CD4-positive, alpha-beta T cell treated with Interleukin-6 at 100 ng/mL for 8 hours (primary cell): Measurements from ENCODE around the gene CDKAL1.

Experiments used
- DNase-seq: peaks from one replicate; pipeline ENCODE4 v3.0.0-alpha.2; 2020; ENCODE audit warnings: mixed read lengths, low spot score

CDKAL1 gene

GRCh38 chr6:21258665-21259064, 724.4 kb downstream of the CDKAL1 start:
- no peak for DNase-seq

- no peak for DNase-seq
Measured at GRCh38 chr6:21259660-21260059, 725.4 kb downstream of the CDKAL1 start.

- no peak for DNase-seq
Measured at GRCh38 chr6:21262504-21262903, 728.2 kb downstream of the CDKAL1 start.

GRCh38 chr6:21263531-21264287, 729.5 kb downstream of the CDKAL1 start:
- DNase-seq = no peak

GRCh38 chr6:21264288-21265033, 730.2 kb downstream of the CDKAL1 start:
- no peak for DNase-seq

- no peak for DNase-seq
Measured at GRCh38 chr6:21265034-21265729, 730.9 kb downstream of the CDKAL1 start.

- no peak for DNase-seq
Measured at GRCh38 chr6:21265730-21266044, 731.4 kb downstream of the CDKAL1 start.

- DNase-seq = no peak
Measured at GRCh38 chr6:21270636-21271201, 736.5 kb downstream of the CDKAL1 start.

GRCh38 chr6:21271428-21272155, 737.3 kb downstream of the CDKAL1 start:
- no peak for DNase-seq

- DNase-seq = no peak
Measured at GRCh38 chr6:21273451-21273850, 739.2 kb downstream of the CDKAL1 start.

- DNase-seq = no peak
Measured at GRCh38 chr6:21274851-21275250, 740.6 kb downstream of the CDKAL1 start.

- no peak for DNase-seq
Measured at GRCh38 chr6:21277601-21278374, 743.5 kb downstream of the CDKAL1 start.

- no peak for DNase-seq
Measured at GRCh38 chr6:21278375-21278745, 744.1 kb downstream of the CDKAL1 start.

- DNase-seq = no peak
Measured at GRCh38 chr6:21279619-21280018, 745.4 kb downstream of the CDKAL1 start.

GRCh38 chr6:21281366-21281765, 747.1 kb downstream of the CDKAL1 start:
- DNase-seq = no peak
